ENCODE results near the gene AGAP1. TPM values are rescaled to one million over a fixed set of nuclear protein-coding genes. Genes with fewer than 3 reads are reported as not detected.

The AGAP1 gene
- polyA plus RNA-seq, 1 donor: 31.5 TPM

DNA sequence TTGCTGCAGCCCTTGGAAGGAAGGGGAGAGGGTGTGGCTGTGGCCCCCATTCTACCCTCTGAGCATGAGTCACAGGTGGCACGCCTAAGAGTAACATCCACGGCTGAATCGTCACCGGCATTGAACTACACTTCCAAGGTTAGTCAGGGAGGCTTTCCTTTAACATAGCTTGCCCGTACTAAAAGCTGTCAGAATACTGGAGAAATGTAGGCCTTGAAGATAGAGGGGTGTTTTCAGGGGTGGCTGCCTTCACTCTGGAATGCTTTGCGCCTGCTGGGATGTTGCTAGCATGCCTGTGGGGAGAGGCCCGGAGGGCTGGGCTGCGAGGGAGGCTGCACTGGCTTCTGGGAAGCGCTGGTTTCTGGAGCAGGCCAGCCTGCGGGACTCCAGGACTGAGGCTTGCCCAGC is 333.7 kb downstream of the AGAP1 start:
- DNase-seq: no peak

DNA sequence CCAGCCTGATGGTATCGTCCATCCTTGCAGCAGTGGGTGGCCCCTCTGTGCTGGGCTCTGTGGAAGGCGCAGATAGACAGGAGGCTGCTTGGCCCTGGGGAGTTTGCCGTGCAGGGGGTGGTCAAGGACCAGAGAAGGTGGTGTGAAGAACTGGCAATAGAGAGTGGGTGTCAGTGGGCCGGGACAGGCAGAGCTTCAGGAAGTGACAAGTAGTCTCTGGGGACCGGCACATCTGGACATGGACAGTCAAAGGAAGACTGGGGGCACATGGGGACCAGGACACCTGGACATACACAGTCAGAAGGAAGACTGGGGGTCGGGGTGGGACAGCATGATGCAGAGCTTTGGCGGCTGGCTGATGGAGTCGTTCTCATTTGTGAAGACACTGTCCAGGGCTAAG is 335.9 kb downstream of the AGAP1 start:
- DNase-seq: no peak

DNA sequence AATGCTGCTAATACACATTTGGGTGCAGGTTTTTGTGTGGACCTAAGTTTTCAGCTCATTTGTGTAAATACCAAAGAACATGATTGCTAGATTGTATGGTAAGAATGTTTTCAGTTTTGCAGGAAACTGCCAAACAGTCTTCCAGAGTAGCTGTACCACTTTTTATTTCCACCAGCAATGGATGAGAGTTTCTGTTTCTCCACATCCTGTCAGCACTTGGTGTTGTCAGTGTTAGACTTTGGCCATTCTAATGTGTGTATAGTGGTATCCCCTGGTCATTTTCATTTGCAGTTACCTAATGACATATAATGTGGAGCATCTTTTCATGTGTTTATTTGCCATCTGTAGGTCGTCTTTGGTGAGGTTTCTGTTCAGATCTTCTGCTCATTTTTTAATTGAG is 337.9 kb downstream of the AGAP1 start:
- DNase-seq: no peak

DNA sequence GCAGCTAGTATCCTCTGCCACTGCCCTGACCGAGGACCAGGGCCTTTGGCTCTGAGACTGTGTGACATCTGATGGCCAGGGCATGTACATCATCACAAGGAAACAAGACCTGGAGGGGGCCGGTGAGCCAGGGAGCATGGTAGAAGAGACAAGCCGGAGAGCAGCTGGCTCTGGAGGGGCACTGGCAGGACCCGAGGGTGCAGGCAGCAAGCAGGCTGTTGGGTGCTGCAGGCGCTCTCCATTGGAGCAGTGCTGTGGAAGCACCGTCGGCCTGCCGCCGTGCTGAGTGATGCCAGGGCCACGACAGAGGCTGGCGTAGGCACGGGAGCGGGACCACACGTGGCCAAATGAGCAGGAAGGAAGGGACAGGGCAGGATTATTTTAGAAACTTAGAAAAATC is 339.1 kb downstream of the AGAP1 start:
- DNase-seq: no peak

DNA sequence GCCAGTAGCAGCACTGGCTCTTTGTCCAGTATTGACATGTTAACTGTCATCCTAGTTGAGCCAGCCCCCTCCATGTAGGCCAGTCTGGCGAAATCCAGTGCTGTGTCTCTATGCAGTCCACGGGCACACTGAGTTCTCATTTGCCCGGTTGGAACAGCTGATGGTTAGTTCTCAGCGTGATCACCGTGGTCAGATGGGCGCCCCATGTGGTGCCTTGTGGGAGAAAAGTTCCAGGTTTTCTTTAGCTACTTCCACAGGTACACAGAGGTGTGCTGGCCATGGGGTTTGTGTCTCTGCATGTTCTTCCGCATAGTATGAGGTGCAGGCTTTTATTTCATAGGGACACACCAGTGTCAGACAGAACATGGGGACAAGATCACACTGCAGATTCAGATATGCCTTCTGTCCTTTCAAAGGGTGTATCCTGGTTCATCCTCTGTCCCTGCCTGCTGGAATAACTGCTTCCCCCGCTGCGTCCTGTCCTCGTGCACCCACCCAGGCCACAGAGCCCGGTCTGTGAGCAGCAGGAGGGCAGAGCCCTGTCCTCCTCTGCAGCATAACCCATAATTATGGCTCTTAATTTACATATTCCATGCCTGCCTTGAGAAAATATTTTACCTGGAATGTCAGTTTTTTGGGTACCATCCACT is 340.3 kb downstream of the AGAP1 start:
- DNase-seq: no peak

DNA sequence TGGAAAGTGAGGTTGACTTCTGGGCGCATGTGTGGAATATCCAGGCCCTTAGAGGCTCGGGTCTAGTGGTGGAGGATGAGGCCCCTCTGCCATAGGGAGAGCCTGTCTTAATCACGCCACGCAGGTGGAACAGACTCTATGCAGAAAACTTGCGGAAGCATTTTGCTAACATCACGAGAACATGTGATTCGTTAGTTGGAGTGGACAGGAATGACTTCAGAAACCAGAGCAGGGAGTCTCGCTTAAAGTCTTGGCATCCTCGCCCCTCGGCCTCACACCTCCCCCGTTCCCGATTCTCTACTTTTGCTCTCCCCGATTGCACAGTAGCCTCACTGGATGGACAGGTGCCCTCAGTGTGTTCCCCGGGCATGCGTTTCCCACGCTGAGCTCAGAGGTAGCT is 340.9 kb downstream of the AGAP1 start:
- DNase-seq: no peak

DNA sequence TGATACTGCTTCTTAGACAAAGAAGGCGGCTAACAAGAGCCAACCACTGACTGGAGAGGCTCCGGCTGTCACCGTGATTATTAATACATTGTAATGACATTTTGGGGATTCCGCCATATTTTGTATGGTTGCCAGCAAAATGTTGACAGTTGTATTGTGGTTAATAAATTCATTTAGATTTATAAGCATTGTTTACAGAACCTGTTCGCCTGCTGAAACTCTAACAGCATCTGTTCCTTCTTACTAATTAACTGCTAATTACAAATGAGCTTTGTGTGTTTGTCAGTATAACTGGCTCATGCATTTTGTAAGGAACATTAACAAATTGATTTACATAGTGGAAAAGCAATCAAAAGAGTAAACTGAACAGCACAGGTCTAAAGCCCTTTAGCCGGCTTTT is 342.0 kb downstream of the AGAP1 start:
- no peak for DNase-seq

DNA sequence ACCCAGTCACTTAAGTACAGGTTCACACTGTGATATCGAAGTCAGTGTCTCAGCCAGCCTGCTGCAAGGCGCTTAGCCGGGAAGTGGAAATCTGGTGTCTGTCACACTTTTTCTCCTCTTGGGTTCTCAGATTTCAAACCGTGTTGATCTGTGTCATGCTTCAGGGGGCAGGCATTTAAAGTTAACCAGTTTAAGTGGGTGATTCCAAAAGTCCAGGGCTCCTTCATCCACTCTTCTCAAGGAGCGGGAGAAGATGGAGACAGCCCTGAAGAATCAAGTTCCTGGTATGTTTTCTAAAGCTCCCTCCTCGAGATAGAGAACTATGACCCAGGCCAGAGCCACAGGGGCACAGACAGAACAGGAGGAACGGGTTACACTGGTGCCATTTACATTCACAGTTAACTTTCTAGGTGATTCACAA is 342.7 kb downstream of the AGAP1 start:
- DNase-seq: no peak

DNA sequence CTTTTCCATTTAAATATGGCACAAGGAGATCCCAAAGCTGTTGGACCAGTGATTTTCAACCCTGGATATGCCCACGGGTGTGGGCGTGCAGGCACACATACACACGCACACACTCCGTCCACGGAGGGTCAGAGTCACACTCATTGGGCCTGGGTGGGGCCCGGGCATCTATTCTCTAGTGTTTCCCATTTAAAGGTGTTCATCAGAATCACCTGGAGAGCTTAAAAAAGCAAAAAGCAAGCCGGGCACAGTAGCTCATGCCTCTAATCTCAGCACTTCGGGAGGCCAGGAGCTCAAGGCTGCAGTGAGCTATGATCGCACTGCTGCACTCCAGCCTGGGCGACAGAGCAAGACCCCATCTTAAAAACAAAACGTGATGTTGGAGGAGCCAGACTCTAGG is 345.4 kb downstream of the AGAP1 start:
- no peak for DNase-seq

DNA sequence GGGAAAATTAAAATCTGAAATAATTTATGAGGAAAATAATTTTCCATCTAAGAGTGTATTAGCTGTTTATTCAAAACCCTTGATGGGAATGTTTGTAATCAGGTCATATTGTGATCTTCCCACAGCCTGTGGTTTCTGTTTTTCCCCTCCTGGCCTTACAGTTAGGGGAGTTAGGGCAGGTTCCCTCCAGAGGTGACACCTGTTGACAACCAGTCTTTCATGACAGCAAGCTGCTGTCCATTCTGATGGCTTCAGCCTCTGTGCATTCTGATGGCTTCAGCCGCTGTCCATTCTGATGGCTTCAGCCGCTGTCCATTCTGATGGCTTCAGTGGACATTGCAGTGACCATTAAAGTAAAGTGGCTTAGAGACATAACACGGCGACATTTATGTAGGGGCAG is 346.1 kb downstream of the AGAP1 start:
- DNase-seq: no peak

DNA sequence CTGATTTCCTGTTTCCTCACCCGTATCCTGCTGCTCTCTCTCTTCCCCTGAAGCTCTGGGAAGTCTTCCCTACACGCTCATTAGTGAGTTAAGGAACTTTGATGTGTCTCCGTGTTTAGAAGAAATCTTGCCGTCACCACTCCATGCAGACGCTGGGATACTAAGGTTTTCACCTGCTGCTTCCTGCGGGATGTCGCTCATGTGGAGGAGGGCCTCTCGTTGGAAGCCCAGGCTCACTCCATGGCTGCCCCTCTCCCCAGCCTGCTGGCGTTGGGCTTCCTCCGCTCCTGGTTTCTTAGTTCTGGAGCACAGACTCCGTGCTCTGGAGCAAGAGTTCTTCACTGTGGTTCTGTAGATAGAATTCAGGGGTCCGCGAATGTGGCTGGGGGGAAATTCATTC is 348.0 kb downstream of the AGAP1 start:
- DNase-seq: no peak

DNA sequence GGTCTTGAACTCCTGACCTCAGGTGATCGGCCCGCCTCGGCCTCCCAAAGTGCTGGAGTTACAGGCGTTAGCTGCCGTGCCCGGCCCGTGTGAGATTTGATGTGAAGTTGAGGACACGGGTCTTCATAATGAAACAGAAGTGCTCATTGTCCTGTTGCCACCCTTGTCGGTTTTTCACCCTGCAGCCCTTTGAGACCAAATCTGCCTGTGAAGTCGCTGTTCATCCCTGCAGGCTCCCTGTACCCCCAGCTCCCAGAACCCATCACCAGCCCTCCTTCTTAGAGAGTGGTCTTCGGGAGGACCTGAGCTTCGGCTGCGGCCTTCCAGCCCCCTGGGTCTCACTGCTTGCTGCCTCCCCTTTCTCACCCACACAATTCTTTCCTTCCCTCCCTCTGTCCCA is 349.1 kb downstream of the AGAP1 start:
- DNase-seq: no peak

DNA sequence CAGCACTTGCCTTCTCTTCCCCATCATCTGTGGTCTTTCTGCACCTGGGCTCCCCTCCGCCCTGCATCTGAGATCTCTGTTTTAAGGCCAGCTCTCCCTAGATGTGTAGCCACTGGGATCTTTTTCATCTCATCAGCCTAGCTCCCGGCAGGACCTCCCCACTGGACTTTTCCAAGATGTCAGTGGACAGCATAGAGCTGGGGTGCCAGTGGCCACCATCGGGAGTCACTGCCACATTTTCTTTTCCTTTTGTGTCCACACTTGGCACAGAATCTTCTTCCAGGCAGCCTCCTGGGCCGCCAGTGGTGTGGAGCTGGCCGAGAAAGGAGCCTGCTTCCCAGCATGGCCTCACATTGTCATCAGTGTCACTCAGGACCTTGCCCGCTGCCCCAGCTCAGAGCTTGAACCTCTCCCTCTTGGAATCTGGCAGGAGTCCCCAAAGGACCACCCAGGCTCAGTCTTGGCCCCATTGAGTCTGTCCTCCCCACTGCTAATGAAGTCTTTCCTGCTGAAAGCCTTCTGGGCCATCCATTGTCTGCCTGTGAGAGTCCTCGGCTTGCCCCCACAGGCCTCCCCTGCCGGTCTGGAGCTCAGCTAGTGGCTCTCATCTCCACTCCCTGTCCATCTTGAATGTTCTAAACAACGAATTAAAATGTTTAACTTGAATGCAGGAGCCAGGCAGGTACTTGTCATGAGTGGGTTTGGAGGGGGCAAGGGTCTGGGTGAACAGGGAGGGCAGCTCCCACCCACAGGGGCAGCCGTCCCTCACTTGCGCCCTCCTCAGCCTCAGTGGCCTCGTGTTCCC is 349.9 kb downstream of the AGAP1 start:
- no peak for DNase-seq

DNA sequence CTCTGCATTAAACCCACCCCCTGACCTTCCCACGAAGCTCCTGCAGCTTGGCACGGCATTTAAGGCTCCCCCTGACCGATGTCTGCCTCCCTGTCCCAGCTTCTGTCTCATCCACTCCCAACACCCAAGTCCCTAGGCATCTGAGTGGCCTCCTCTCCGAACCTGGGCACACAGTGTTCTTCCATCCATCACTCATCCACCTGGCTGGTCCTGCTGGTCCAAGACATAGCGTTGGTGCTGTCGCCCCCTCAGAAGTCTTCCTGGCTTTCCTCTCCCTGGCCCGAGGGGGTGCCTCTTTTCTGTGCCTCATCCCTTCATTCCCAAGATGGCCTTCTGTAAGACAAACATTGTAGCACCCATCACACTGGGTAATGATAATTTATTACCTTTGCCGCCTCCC is 350.7 kb downstream of the AGAP1 start:
- DNase-seq: no peak

DNA sequence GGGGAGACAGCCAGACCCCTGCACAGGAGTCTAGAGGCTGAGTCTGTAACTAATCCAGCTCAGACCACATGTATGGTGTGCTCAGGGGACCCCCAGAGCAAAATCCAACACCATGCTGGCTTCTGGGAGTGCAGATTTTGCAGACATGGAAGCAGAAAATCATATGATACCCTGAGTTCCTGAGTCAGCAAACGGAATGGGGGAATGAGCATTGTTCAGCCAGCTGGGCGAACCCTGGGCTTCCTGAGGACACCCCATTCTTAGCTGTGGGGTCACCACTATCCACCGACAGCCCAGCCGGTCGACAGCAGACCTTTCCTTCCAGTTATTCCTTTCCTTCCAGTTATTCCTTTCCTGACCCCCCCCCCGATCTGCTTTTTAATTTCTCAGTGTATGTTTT is 351.4 kb downstream of the AGAP1 start:
- no peak for DNase-seq

DNA sequence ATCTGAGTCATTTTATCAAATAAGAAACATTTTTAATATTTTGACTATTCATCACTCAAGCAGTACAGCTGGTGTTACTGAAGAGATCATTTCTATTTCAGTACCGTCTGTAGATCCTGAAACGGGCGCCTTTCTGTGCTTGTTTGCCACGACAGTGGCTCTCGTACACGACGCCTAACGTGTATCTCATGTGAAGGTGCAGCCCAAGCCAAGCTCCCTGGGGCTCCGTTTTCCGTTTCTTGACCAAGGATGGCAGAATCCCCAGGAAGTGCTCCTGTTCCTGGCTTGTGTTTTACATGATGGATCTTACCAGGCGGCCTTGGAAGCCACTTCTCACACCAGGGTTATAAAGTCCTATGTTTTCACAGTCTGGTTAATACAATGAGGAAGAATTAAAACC is 353.7 kb downstream of the AGAP1 start:
- no peak for DNase-seq

DNA sequence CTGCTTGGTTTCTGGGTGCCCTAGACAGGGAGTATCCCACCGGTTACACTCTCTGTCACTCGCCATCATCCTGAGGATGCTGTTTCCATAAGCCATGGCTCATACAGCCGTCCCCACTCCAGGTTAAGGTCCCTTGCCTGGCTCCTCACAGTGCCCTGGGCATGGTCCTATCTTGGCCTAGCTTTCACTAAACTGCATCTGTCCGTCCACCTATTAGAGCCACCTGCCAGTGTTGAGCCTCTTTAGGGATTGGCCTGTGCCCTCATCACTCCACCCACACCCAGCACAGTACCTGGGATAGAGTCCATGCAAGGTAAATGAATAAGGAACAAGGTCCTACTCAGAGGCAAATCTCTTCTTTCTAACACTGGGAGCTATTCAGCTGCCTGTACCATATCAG is 354.2 kb downstream of the AGAP1 start:
- no peak for DNase-seq

DNA sequence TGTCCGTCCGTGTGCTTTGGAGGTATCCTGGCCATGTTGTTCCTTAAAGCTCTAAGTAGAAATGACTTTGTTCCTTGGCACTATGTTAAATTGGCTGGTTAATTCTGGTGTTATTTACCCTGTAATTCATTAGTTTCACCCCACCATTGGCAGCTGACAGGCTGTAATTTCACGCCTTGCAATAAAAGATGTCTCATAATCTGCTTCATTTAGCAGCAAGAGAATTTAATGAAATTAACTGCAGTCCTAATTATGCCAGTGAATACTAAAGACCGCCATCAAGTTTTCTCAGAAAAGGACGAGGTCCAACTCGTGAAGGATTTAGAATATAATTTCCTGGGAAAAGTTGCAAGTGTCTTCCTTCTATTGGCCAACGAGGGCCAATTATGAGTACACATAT is 355.1 kb downstream of the AGAP1 start:
- no peak for DNase-seq

DNA sequence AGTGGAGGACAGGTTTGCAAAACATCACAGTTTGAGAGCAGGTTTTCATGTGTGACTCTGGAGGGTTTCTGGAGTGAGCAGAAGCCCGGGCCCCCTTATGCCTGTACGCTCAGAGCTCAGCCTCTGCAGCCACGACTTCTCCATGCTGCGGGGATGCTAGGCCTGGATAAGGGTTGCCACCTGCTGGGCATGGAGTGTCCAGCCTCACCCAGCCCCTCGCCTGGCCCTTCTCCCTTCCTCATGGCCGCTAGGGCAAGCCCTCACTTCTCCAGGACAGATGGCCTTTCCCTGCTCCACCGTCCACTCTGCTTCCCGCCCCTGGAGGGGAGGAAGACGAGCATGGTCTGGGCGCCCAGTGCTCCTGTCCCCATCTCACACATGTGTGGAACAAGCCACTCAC is 355.6 kb downstream of the AGAP1 start:
- no peak for DNase-seq

DNA sequence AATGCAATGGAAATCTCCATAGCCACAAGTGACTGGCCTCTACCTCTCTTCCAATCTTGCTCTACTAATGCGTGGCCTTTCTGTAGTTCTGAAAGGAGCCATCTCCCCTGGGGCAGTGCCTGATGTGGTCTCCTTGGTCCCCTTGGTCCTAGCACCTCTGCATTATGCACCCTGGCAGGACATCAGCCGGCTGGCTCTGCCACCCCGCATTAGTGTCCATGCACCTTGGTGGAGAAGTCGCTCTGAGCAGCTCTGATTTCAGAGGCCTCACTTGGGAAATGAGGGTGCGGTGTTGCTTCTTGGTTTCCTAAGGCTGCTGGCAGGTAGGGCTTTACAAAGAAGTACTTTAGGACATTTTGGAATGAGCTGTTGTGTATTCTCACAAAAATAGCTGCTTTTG is 356.4 kb downstream of the AGAP1 start:
- DNase-seq: no peak

DNA sequence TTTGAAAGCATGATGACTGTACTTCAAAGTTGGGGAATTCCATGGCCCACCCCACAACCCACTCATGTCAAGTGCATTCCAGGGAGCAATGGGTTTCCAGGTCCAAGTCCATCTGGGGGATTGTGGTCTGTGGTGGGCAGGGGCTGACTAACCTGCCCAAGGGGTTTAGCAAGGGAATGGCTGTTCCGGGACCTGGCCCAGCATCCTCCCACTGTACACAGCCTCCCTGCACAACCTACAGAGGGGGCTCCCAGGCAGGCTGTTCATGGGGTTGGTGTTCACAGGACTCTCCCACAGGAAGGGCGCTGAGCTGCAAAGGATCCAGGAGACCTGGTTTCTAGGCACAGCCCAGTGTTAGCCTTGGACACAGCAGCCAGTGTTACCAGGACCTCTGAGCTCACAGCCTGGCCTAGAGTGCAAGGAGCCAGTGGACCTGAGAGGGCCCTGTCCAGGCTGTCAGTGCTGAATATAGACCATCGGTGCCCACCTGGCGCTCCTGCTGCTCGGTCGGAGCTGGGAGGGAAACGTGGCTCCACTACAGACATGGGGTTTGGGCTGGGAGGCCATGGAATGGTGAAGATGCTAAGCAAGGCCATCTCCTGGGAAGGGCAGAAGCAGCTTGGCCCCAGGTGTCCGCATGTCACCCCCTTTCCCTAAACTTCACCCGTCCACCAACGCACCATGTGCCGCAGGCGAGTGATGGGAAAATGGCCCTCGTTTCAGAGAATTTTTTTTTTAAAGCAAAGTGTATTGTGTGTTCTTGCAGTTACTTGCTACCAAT is 357.1 kb downstream of the AGAP1 start:
- DNase-seq: no peak

DNA sequence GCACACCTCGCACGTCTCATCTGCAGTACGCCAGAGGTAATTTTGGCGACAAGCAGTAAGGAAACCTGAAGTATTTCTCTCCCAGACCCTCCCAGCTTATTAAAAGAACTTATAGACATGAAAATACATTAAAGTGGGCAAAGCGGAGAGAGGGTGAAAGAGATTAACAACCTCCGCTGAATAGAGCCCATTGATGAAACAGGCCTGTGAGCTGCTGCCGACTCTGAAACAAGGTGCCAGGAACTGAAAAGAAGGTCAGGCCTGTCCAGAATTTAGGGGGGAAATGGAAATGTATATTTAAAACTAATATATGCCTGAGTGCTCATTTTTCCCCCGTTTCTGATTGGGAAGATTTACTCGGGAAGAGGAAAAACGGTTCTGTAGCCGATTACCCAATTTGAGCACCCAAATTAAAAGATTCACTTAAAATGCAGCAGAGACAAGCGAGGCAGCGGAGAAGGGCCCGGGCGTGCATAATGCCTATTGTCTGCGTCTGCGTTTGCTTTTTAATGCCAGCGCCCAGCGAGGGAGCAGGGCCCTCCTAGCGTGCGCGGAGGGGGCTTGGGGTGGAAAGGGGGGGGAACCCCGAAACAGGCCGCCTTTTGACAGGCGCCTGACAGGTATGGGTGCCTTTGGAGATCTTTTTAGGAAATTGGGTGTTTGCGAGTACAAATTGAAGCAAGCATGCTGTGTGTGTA is 358.1 kb downstream of the AGAP1 start:
- no peak for DNase-seq

DNA sequence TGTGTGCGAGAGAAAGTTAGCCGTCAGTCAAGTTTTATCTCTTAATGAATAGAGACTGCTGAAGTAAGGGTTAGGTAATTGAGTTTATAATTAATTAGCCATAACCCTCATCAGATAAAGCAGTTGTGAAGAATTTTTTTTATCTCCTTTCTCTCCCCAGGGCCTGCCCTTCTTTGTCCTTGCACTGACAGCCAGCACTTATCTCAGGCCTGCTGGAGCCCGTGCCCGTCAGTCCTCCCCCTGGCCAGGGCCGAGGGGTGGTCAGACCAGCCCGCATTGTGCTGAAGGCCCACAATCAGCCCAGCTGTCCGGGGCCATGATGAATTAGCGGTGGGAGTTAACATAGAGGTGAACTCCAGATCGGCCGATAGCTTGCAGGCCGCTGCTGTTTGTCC is 358.7 kb downstream of the AGAP1 start:
- no peak for DNase-seq
